Ovary (tissue), 3 donors: ENCODE measurements around the gene FAH.

Experiments
- CTCF ChIP-seq, 3 donors: fragments of 450-650 bp in 2 of 3; fragments of 200-600 bp in 1 of 3; IDR thresholded peaks; one replicate each; pipeline versions ENCODE4 v1.5.1 to v1.8.0; 2016 to 2022; ENCODE audit warnings: antibody characterized with exemption in 3 of 3, mild to moderate bottlenecking in 1 of 3
- EP300 ChIP-seq: sonication (generic); formaldehyde crosslinking; IDR thresholded peaks from one replicate; pipeline ENCODE4 v1.6.1; 2017; ENCODE audit warnings: antibody characterized with exemption
- POLR2A ChIP-seq: fragments of 450-650 bp; IDR thresholded peaks from one replicate; pipeline ENCODE4 v1.6.1; 2017; ENCODE audit warnings: antibody characterized with exemption, mild to moderate bottlenecking, moderate library complexity
- donor health status: DM: no; HTN: no; CAD: no.

GRCh38 chr15:80216911-80217310, 64.1 kb downstream of the FAH start:
- TF ChIP-seq CTCF (IDR thresholded peaks at IDR 0.05) = no peak
- TF ChIP-seq POLR2A = no peak
- TF ChIP-seq EP300 = no peak
